K562 (cell line): ENCODE measurements around the gene GDF11. TPM values are rescaled to one million over a fixed set of nuclear protein-coding genes. Genes with fewer than 3 reads are reported as not detected.
A peak's percentile ranks its signal among the peaks of the same experiment; 100 is the strongest.

Experiments
- CREB1 ChIP-seq, 2 experiments: sonication (generic) in 1 of 2; formaldehyde crosslinking in 1 of 2; IDR thresholded peaks; 2 replicates each; pipeline versions ENCODE4 v1.6.1 to v1.8.0; 2012 to 2022; ENCODE audit warnings: inconsistent platforms in 1 of 2, mild to moderate bottlenecking in 1 of 2, missing genetic modification reagents in 1 of 2, moderate library complexity in 1 of 2
- DPF2 ChIP-seq: fragments of 450-650 bp; IDR thresholded peaks from 2 replicates; pipeline ENCODE4 v1.6.1; 2016
- IRF2 ChIP-seq: sonication (generic); formaldehyde crosslinking; IDR thresholded peaks from 2 replicates; pipeline ENCODE4 v1.8.1; 2022; ENCODE audit warnings: mild to moderate bottlenecking, missing genetic modification reagents
- KLF6 ChIP-seq: fragments of 250-450 bp; sonication (Bioruptor Pico); IDR thresholded peaks from 2 replicates; pipeline ENCODE4 v1.4.0; 2020; ENCODE audit warnings: mild to moderate bottlenecking, moderate library complexity, borderline replicate concordance
- NCOA6 ChIP-seq: fragments of 450-650 bp; IDR thresholded peaks from 2 replicates; pipeline ENCODE4 v1.6.1; 2017; ENCODE audit warnings: mild to moderate bottlenecking
- RUNX1 ChIP-seq: sonication (generic); IDR thresholded peaks from 2 replicates; pipeline ENCODE4 v1.6.1; 2016; ENCODE audit warnings: antibody characterized with exemption, low read depth
- SOX6 ChIP-seq: fragments of 450-650 bp; IDR thresholded peaks from 2 replicates; pipeline ENCODE4 v1.6.1; 2014; ENCODE audit warnings: mild to moderate bottlenecking
- TEAD1 ChIP-seq, 2 experiments: fragments of 450-650 bp in 1 of 2; sonication (generic) in 1 of 2; formaldehyde crosslinking; IDR thresholded peaks; 2 replicates each; pipeline versions ENCODE4 v1.4.0 to v1.8.0; 2020 to 2022; ENCODE audit warnings: mild to moderate bottlenecking in 2 of 2, missing genetic modification reagents in 1 of 2
- ZNF318 ChIP-seq, 2 experiments: fragments of 450-650 bp; IDR thresholded peaks; 2 replicates each; pipeline ENCODE4 v1.6.1; 2016; ENCODE audit warnings: mild to moderate bottlenecking in 2 of 2, borderline replicate concordance in 1 of 2, low read depth in 1 of 2, moderate library complexity in 1 of 2
- polyA plus RNA-seq, 8 experiments: library from polyadenylated mRNA; depleted of rRNA in 4 of 8; stranded (reverse) in 5 of 8; unstranded in 3 of 8; fragments of >200 nt; fragmentation: Nextera tagmentation in 2 of 8; fragmentation: Illumina TruSeq in 1 of 8; extraction: Ambion mirVana in 2 of 8; extraction: Trizol in 1 of 8; gene quantifications; 2 replicates each; pipeline versions ENCODE4 v1.2.1 to v1.2.3, GENCODE V29; 2011 to 2014; ENCODE audit warnings: inconsistent platforms in 1 of 8, missing spikeins in 1 of 8
- total RNA-seq, 7 experiments: library from RNA; depleted of rRNA in 6 of 7; stranded (reverse); fragments of >200 nt in 6 of 7; fragmentation: Illumina TruSeq in 2 of 7; extraction: Trizol in 2 of 7; gene quantifications; 2 replicates each; pipeline versions ENCODE4 v1.2.1 to v1.2.3, GENCODE V29; 2011 to 2021; ENCODE audit warnings: low replicate concordance in 1 of 7
- TF ChIP-seq, protein P1 (sequence below): sonication (generic); formaldehyde crosslinking; IDR thresholded peaks from 2 replicates; pipeline ENCODE4 v1.8.1; 2023; ENCODE audit warnings: mild to moderate bottlenecking, missing genetic modification reagents
- TF ChIP-seq, protein P2 (sequence below): fragments of 450-650 bp; conservative IDR thresholded peaks from 2 replicates; pipeline ENCODE4 v1.6.1; 2016; ENCODE audit warnings: missing genetic modification characterization, low read depth, mild to moderate bottlenecking, control low read depth, missing compliant biosample characterization

GDF11 gene
- total and polyA plus RNA-seq, 9 of the 15 experiments (the other 6 are each of a cell fraction or from before 2014, with no cell fraction given), result 1.4 to 15.7 (median 4.8) TPM

GRCh38 chr12:55715833-55716581, 26.9 kb upstream of the GDF11 start, which contains the start of gene BLOC1S1 (continued):
- TF ChIP-seq CREB1 (IDR thresholded peaks at IDR 0.05) (no peak), CREB1 (CRISPR knock-in tag; IDR thresholded peaks at IDR 0.05) (peak; percentile 57; the same call in 1 of the 2 replicates), IRF2 (CRISPR knock-in tag) (no peak), KLF6 (CRISPR knock-in tag) (0 out of 2 replicates have a peak, but pooled peaks have one; percentile 19), TEAD1 (CRISPR knock-in tag; IDR thresholded peaks at IDR 0.05) (no peak), NCOA6 (no peak), ZNF318 (IDR thresholded peaks at IDR 0.05; ENCODE audit: borderline replicate concordance in 1 of 2, low read depth in 1 of 2) (peak in 1 of 2 experiments; percentile 36; a peak in 1 of 4 replicates), RUNX1 (peak; percentile 74; the same call in 1 of the 2 replicates), DPF2 (peak; percentile 19; the same call in 1 of the 2 replicates), SOX6 (peak; percentile 35; the same call in 1 of the 2 replicates)
- TF ChIP-seq, protein P1, sequence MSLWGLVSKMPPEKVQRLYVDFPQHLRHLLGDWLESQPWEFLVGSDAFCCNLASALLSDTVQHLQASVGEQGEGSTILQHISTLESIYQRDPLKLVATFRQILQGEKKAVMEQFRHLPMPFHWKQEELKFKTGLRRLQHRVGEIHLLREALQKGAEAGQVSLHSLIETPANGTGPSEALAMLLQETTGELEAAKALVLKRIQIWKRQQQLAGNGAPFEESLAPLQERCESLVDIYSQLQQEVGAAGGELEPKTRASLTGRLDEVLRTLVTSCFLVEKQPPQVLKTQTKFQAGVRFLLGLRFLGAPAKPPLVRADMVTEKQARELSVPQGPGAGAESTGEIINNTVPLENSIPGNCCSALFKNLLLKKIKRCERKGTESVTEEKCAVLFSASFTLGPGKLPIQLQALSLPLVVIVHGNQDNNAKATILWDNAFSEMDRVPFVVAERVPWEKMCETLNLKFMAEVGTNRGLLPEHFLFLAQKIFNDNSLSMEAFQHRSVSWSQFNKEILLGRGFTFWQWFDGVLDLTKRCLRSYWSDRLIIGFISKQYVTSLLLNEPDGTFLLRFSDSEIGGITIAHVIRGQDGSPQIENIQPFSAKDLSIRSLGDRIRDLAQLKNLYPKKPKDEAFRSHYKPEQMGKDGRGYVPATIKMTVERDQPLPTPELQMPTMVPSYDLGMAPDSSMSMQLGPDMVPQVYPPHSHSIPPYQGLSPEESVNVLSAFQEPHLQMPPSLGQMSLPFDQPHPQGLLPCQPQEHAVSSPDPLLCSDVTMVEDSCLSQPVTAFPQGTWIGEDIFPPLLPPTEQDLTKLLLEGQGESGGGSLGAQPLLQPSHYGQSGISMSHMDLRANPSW (CRISPR knock-in tag), result 0 out of 2 replicates have a peak, but pooled peaks have one; percentile 66
- TF ChIP-seq, protein P2, sequence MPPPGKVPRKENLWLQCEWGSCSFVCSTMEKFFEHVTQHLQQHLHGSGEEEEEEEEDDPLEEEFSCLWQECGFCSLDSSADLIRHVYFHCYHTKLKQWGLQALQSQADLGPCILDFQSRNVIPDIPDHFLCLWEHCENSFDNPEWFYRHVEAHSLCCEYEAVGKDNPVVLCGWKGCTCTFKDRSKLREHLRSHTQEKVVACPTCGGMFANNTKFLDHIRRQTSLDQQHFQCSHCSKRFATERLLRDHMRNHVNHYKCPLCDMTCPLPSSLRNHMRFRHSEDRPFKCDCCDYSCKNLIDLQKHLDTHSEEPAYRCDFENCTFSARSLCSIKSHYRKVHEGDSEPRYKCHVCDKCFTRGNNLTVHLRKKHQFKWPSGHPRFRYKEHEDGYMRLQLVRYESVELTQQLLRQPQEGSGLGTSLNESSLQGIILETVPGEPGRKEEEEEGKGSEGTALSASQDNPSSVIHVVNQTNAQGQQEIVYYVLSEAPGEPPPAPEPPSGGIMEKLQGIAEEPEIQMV, result no peak
